HepG2 (cell line): ENCODE results near the gene ATL2. TPM values are rescaled to one million over a fixed set of nuclear protein-coding genes. Genes with fewer than 3 reads are reported as not detected.

Source experiments
- ATAC-seq: fragments of 200-7000 bp; cut with Tn5 transposase; 3 replicates; pipeline ENCODE4 v1.9.1; 2020; ENCODE audit warnings: mild to moderate bottlenecking, moderate library complexity
- Bru-seq: library from RNA; stranded (reverse); fragments of 400-500 nt; gene quantifications from one replicate; lab custom pipeline; 2021; lab: Mats Ljungman, UMichigan
- BruChase-seq, 2 experiments: library from RNA; stranded (reverse); fragments of 400-500 nt; gene quantifications; one replicate each; lab custom pipeline; 2021; lab: Mats Ljungman, UMichigan
- BruUV-seq: library from RNA; stranded (reverse); fragments of 400-500 nt; replicated peaks from 2 replicates; lab custom pipeline; 2021; lab: Mats Ljungman, UMichigan
- CTCF ChIA-PET: fragments of 300-600 bp; formaldehyde crosslinking; extraction: SDS; loops from one replicate; lab custom pipeline; 2021; ENCODE audit warnings: low total read pairs, inconsistent platforms, low intra/inter-chr PET ratio; lab: Yijun Ruan, JAX
- POLR2A ChIA-PET: fragments of 350-600 bp; sonication (Branson Sonifier 250); formaldehyde crosslinking; loops from one replicate; lab custom pipeline; 2020; ENCODE audit warnings: antibody characterized with exemption, inconsistent platforms; lab: Yijun Ruan, JAX
- DNase-seq: peaks from one replicate; pipeline ENCODE4 v3.0.0-alpha.2; 2015; ENCODE audit warnings: low spot score
- FAIRE-seq: peaks from 3 replicates; lab custom pipeline; 2011; peaks lifted over from hg19 to GRCh38; lab: Jason Lieb, UNC
- H2AFZ ChIP-seq: one replicate; pipeline ENCODE4 v1.6.1; 2011; ENCODE audit warnings: low read length, inconsistent platforms
- H3K27ac ChIP-seq: fragments of 300-600 bp; 3 replicates; pipeline ENCODE4 v1.8.0; 2011; ENCODE audit warnings: mixed run types, mild to moderate bottlenecking, mixed read lengths, low read length, inconsistent platforms; ENCODE audit not compliant: insufficient read depth; ENCODE audit errors: extremely low read length
- H3K27me3 ChIP-seq, 2 experiments: fragments of 200-600 bp in 1 of 2; 2 replicates in 1 of 2; 3 replicates in 1 of 2; pipeline versions ENCODE4 v1.6.0 to v1.8.0; 2011; ENCODE audit warnings: low read length in 2 of 2, mild to moderate bottlenecking in 2 of 2, moderate library complexity in 2 of 2, inconsistent platforms in 1 of 2; ENCODE audit not compliant: insufficient read depth in 2 of 2, control insufficient read depth in 1 of 2
- H3K36me3 ChIP-seq, 2 experiments: fragments of 200-600 bp in 1 of 2; replicated peaks in 1 of 2; 2 replicates in 1 of 2; 3 replicates in 1 of 2; pipeline versions ENCODE4 v1.5.1 to v1.8.0; 2011; ENCODE audit warnings: low read length in 2 of 2, inconsistent platforms in 1 of 2; ENCODE audit not compliant: insufficient read depth in 2 of 2, control insufficient read depth in 1 of 2
- H3K4me1 ChIP-seq: 2 replicates; pipeline ENCODE4 v1.5.1; 2012; ENCODE audit warnings: low read length, inconsistent platforms; ENCODE audit not compliant: insufficient read depth
- H3K4me2 ChIP-seq: 2 replicates; pipeline ENCODE4 v1.6.0; 2011; ENCODE audit warnings: low read depth, low read length, inconsistent platforms
- H3K4me3 ChIP-seq, 3 experiments: fragments of 200-600 bp in 1 of 3; sonication (generic), shearing (Covaris generic) in 1 of 3; replicated peaks in 1 of 3; 2 replicates each; pipeline ENCODE4 v1.5.1; 2011 to 2016; ENCODE audit warnings: low read length in 3 of 3, inconsistent platforms in 2 of 3, low read depth in 2 of 3, mild to moderate bottlenecking in 2 of 3, control low read depth in 1 of 3, mixed read lengths in 1 of 3; ENCODE audit not compliant: insufficient read depth in 1 of 3
- H3K79me2 ChIP-seq: one replicate; pipeline ENCODE4 v1.6.1; 2011; ENCODE audit warnings: low read length, inconsistent platforms; ENCODE audit not compliant: insufficient read depth
- H3K9ac ChIP-seq: 2 replicates; pipeline ENCODE4 v1.6.0; 2011; ENCODE audit warnings: mild to moderate bottlenecking, low read depth, low read length, inconsistent platforms; ENCODE audit not compliant: insufficient read depth
- H3K9me3 ChIP-seq: 2 replicates; pipeline ENCODE4 v1.5.1; 2012; ENCODE audit warnings: mild to moderate bottlenecking, low read length
- H4K20me1 ChIP-seq: 2 replicates; pipeline ENCODE4 v1.6.0; 2011; ENCODE audit warnings: inconsistent platforms, mild to moderate bottlenecking, low read length, moderate library complexity; ENCODE audit not compliant: insufficient read depth
- ATF7 ChIP-seq, 2 experiments: fragments of 450-650 bp in 1 of 2; sonication (generic) in 1 of 2; formaldehyde crosslinking in 1 of 2; IDR thresholded peaks; 2 replicates each; pipeline versions ENCODE4 v1.4.0 to v1.6.1; 2016 to 2020; ENCODE audit warnings: antibody characterized with exemption in 1 of 2, mild to moderate bottlenecking in 1 of 2, missing genetic modification reagents in 1 of 2
- CERS6 ChIP-seq: sonication (generic); formaldehyde crosslinking; IDR thresholded peaks from 2 replicates; pipeline ENCODE4 v1.5.0; 2020; ENCODE audit warnings: missing genetic modification reagents
- IKZF4 ChIP-seq: sonication (generic); formaldehyde crosslinking; IDR thresholded peaks from 2 replicates; pipeline ENCODE4 v1.5.1; 2020; ENCODE audit warnings: borderline replicate concordance, mild to moderate bottlenecking, low read depth, missing genetic modification reagents; ENCODE audit errors: not compliant biosample characterization
- MIER2 ChIP-seq: IDR thresholded peaks from 2 replicates; pipeline ENCODE4 v1.6.1; 2016; ENCODE audit warnings: missing biosample characterization, missing genetic modification reagents
- ZNF512B ChIP-seq: sonication (generic); formaldehyde crosslinking; IDR thresholded peaks from 2 replicates; pipeline ENCODE4 v1.5.1; 2020; ENCODE audit warnings: missing genetic modification reagents, mild to moderate bottlenecking, borderline replicate concordance
- WGBS: methylation state at CpG from one replicate; pipeline ENCODE4 v1.1.6; 2017; ENCODE audit warnings: low lambda C conversion rate; 5-methylcytosine and 5-hydroxymethylcytosine counted together
- in situ Hi-C: cut with HindIII; loops from 2 replicates; pipeline ENCODE4 v1.10.0; 2017; ENCODE audit warnings: low pct_unique_long_range_greater_than_20kb; ENCODE audit not compliant: extremely low pct_ligation_motif_present
- intact Hi-C: fragments of 100-400 bp; cut with micrococcal nuclease; formaldehyde crosslinking; loops from one replicate; pipeline ENCODE4 v1.10.0; 2022; ENCODE audit not compliant: unreplicated experiment
- long read RNA-seq, 2 experiments: library from RNA in 1 of 2; library from polyadenylated mRNA in 1 of 2; stranded (forward) in 1 of 2; unstranded in 1 of 2; transcript quantifications; one replicate each; pipeline ENCODE4 v2.0.0, GENCODE V29; 2019 to 2022
- polyA minus RNA-seq, 3 experiments: library from RNA; depleted of rRNA, polyadenylated mRNA; stranded (reverse); fragments of >200 nt; gene quantifications; 2 replicates each; pipeline ENCODE4 v1.2.3, GENCODE V29; 2011; ENCODE audit warnings: low replicate concordance in 1 of 3
- polyA plus RNA-seq, 8 experiments: library from polyadenylated mRNA; depleted of rRNA in 3 of 8; stranded (reverse) in 7 of 8; unstranded in 1 of 8; fragments of >200 nt; fragmentation: Illumina TruSeq in 4 of 8; extraction: Trizol in 4 of 8; gene quantifications; 2 replicates each; pipeline versions ENCODE4 v1.2.1 to v1.2.3, GENCODE V29; 2011 to 2016; ENCODE audit warnings: low read depth in 4 of 8, missing spikeins in 1 of 8, mixed read lengths in 1 of 8; ENCODE audit not compliant: insufficient read depth in 1 of 8
- total RNA-seq, 5 experiments: library from RNA; depleted of rRNA; stranded (reverse); fragments of >200 nt; fragmentation: Illumina TruSeq; extraction: Trizol; gene quantifications; 2 replicates each; pipeline ENCODE4 v1.2.3, GENCODE V29; 2016; ENCODE audit warnings: low read depth in 1 of 5
- TF ChIP-seq, protein P1 (sequence below): sonication (generic); formaldehyde crosslinking; IDR thresholded peaks from 2 replicates; pipeline ENCODE4 v1.5.0; 2020; ENCODE audit warnings: missing genetic modification reagents

ATL2 gene
- 110 and 119 TPM in 2 replicates for total RNA-seq (2016; rRNA removed; fragmentation: Illumina TruSeq; extraction: Trizol)
- total RNA-seq (2016; cell fraction: cytosol; rRNA removed; fragmentation: Illumina TruSeq; extraction: Trizol; ENCODE audit: low read depth) = 27.7 and 31.0 TPM in 2 replicates
- total RNA-seq (2016; cell fraction: insoluble cytoplasmic fraction; rRNA removed; fragmentation: Illumina TruSeq; extraction: Trizol) = 103 and 118 TPM in 2 replicates
- 27.3 and 34.4 TPM in 2 replicates for total RNA-seq (2016; cell fraction: membrane; rRNA removed; fragmentation: Illumina TruSeq; extraction: Trizol)
- total RNA-seq (2016; cell fraction: nucleus; rRNA removed; fragmentation: Illumina TruSeq; extraction: Trizol) = 180 and 190 TPM in 2 replicates
- polyA plus RNA-seq (2011; rRNA removed) = 38.7 and 56.5 TPM in 2 replicates
- polyA plus RNA-seq (2011; cell fraction: cytosol; rRNA removed) = 38.9 and 55.1 TPM in 2 replicates
- polyA plus RNA-seq (2011; cell fraction: nucleus; rRNA removed) = 187 and 191 TPM in 2 replicates
- polyA plus RNA-seq (2012) = 70.4 and 80.6 TPM in 2 replicates
- polyA plus RNA-seq (2016; cell fraction: cytosol; fragmentation: Illumina TruSeq; extraction: Trizol; ENCODE audit: low read depth) = 4.2 and 4.6 TPM in 2 replicates
- 56.7 and 61.4 TPM in 2 replicates for polyA plus RNA-seq (2016; cell fraction: insoluble cytoplasmic fraction; fragmentation: Illumina TruSeq; extraction: Trizol; ENCODE audit: low read depth)
- 9.8 and 13.3 TPM in 2 replicates for polyA plus RNA-seq (2016; cell fraction: membrane; fragmentation: Illumina TruSeq; extraction: Trizol; ENCODE audit: low read depth)
- 166 and 178 TPM in 2 replicates for polyA plus RNA-seq (2016; cell fraction: nucleus; fragmentation: Illumina TruSeq; extraction: Trizol; ENCODE audit: insufficient read depth, low read depth)
- polyA minus RNA-seq (2011; rRNA and poly(A)+ RNA removed; ENCODE audit: low replicate concordance) = 27.4 and 51.2 TPM in 2 replicates
- 39.4 and 47.8 TPM in 2 replicates for polyA minus RNA-seq (2011; cell fraction: cytosol; rRNA and poly(A)+ RNA removed)
- 212 and 269 TPM in 2 replicates for polyA minus RNA-seq (2011; cell fraction: nucleus; rRNA and poly(A)+ RNA removed)
- percentile 96 among the genes with signal in this experiment for Bru-seq, nascent RNA
- BruChase-seq, experiment 1, labeled RNA remaining after a 6-hour chase = percentile 94 among the genes with signal in this experiment
- percentile 96 among the genes with signal in this experiment for BruChase-seq, experiment 2, labeled RNA remaining after a 2-hour chase
- long read RNA-seq, experiment 1, transcript ATL2-201 (13 exons, 2,868 nt) = major isoform, 20 of 36 reads
- long read RNA-seq, experiment 1, partial matches to known transcripts = 9 of 36 reads
- long read RNA-seq, experiment 1, other reads (novel, unspliced or antisense) = 5 of 36 reads
- long read RNA-seq, experiment 2, transcript ATL2-201 (13 exons, 2,868 nt) = major isoform, 20 of 98 reads
- long read RNA-seq, experiment 2, partial matches to known transcripts = 10 of 98 reads
- long read RNA-seq, experiment 2, other reads (novel, unspliced or antisense) = 66 of 98 reads

DNA sequence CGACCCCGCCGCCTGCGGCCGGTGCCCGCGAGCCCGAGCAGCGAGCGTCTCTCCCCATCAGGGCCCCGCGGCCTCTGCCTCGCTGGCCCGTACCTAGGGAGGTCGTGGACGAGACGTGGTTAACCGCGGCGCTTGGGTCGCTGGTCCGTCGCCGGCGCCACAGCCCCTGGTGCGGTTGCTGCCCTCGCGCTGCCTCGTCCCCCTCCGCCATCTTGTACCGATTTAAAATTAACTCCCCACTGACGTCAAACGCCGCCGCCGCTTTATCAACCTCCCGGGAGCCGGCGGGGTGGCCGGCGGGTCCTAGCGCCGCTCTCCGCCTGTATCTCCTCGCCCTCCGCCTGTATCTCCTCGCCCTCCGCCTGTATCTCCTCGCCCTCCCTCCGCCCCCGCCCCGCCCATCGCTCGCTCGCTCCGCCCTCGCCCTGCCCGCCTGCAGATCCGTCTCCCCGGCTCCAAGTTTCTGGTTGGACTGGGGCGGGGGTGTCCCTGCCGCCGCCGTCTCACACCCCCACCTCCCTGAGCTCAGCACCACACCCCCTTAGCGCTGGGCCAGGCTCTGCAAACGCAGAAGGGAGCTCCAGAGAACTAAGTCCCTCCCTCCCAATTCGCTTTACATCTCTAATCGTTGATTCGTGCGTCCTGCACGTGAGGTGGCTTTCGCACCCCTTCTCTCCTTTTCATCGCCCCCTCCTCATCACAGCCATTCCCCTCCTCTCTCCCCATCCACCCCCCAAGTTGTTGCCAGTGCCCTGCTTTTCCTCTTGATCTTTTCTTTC, at the start of gene ATL2:
TSS of gene ATL2 (minus strand) at position 224 of the 779 bp plus-strand sequence. CDS start at position 211, 13 bp downstream.
- DNase-seq (peak; percentile 91), FAIRE-seq (no peak)
- TF ChIP-seq ZNF512B (CRISPR knock-in tag) (peak; percentile 88; the same call in 1 of the 2 replicates), MIER2 (peak; percentile 29; the same call in 1 of the 2 replicates), CERS6 (CRISPR knock-in tag) (no peak), ATF7 (IDR thresholded peaks at IDR 0.05) (peak; percentile 35; the same call in 1 of the 2 replicates), ATF7 (CRISPR knock-in tag; IDR thresholded peaks at IDR 0.05) (no peak), IKZF4 (CRISPR knock-in tag) (peak; percentile 86)
- TF ChIP-seq, protein P1, sequence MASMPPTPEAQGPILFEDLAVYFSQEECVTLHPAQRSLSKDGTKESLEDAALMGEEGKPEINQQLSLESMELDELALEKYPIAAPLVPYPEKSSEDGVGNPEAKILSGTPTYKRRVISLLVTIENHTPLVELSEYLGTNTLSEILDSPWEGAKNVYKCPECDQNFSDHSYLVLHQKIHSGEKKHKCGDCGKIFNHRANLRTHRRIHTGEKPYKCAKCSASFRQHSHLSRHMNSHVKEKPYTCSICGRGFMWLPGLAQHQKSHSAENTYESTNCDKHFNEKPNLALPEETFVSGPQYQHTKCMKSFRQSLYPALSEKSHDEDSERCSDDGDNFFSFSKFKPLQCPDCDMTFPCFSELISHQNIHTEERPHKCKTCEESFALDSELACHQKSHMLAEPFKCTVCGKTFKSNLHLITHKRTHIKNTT = 0 out of 2 replicates have a peak, but pooled peaks have one; percentile 61

More for the DNA sequence above, at the start of gene ATL2:
- CTCF ChIA-PET = no interaction called here
- in situ Hi-C loops = no loop called here
- peak within 1 kb of the TSS; percentile 94 for H3K4me2 ChIP-seq
- intact Hi-C loops = loop anchor here (2.0 to 10.0 kb wide), 6 partner anchors 35 to 358 kb away; no protein-coding TSS in a partner anchor
- no peaks in the 10 kb centered on the region; a peak in 1 of 5 replicates for H3K27me3 ChIP-seq
- POLR2A ChIA-PET = interaction anchor here (0.6 to 3.2 kb wide), 13 partner anchors 11 to 1293 kb away, joined by 3 to 28 read pairs (median 6); partner anchors contain the start of genes RMDN2 and SRSF7
- peak within 1 kb of the TSS; percentile 95 to 100 (median 99) for H3K4me3 ChIP-seq
- H4K20me1 ChIP-seq = peaks cover 43% of the 10 kb centered on the region
- no peaks in the 10 kb centered on the region for H3K9me3 ChIP-seq
- WGBS = 2% methylated on average over 57 of the region's 73 CpGs
- no TSS peak for BruUV-seq
- no peaks in the 10 kb centered on the region for H3K36me3 ChIP-seq
- peak within 1 kb of the TSS; percentile 56 for H2AFZ ChIP-seq
- H3K27ac ChIP-seq = peak within 1 kb of the TSS; percentile 90
- H3K4me1 ChIP-seq = peaks cover 74% of the 10 kb centered on the region
- H3K79me2 ChIP-seq = peaks cover 44% of the 10 kb centered on the region
- peak within 1 kb of the TSS; percentile 99 for H3K9ac ChIP-seq
- peak; percentile 85 for ATAC-seq
